CD4-positive, CD25-positive, alpha-beta regulatory T cell (primary cell): ENCODE results near the gene RBM39. TPM values are rescaled to one million over a fixed set of nuclear protein-coding genes. Genes with fewer than 3 reads are reported as not detected.

Experiments used
- ATAC-seq, 2 donors: fragments of 150-1000 bp; cut with Tn5 transposase; one replicate each; pipeline ENCODE4 v1.10.0; 2021; ENCODE audit warnings: low read depth in 2 of 2, moderate number of reproducible peaks in 2 of 2, moderate library complexity in 1 of 2
- DNase-seq, 3 donors: peaks; one replicate each; pipeline versions ENCODE4 v3.0.0 to v3.0.0-alpha.2; 2012 to 2022; ENCODE audit warnings: mixed read lengths in 1 of 3
- H3K27ac ChIP-seq: one replicate; pipeline ENCODE4 v1.7.0; 2013; ENCODE audit warnings: mild to moderate bottlenecking, low read length; ENCODE audit not compliant: insufficient read depth, poor library complexity, severe bottlenecking
- H3K27me3 ChIP-seq: one replicate; pipeline ENCODE4 v1.7.0; 2013; ENCODE audit warnings: low read length; ENCODE audit not compliant: control insufficient read depth, insufficient read depth
- H3K36me3 ChIP-seq: one replicate; pipeline ENCODE4 v1.7.0; 2013; ENCODE audit warnings: mild to moderate bottlenecking, low read length, moderate library complexity; ENCODE audit not compliant: control insufficient read depth, insufficient read depth
- H3K4me1 ChIP-seq: 2 replicates; pipeline ENCODE4 v1.7.0; 2013; ENCODE audit warnings: mild to moderate bottlenecking, low read length; ENCODE audit not compliant: insufficient read depth, control insufficient read depth, poor library complexity, severe bottlenecking
- H3K4me3 ChIP-seq: one replicate; pipeline ENCODE4 v1.7.0; 2013; ENCODE audit warnings: low read depth, mild to moderate bottlenecking, low read length, moderate library complexity
- H3K9me3 ChIP-seq, 2 experiments: 1 replicate in 1 of 2; 2 replicates in 1 of 2; pipeline ENCODE4 v1.7.0; 2013; ENCODE audit warnings: low read length in 2 of 2, mild to moderate bottlenecking in 1 of 2, moderate library complexity in 1 of 2; ENCODE audit not compliant: control insufficient read depth in 2 of 2
- H3K27ac Mint-ChIP-seq, 3 donors: one replicate each; pipeline ENCODE4 v1.8.0; 2020 to 2022; ENCODE audit warnings: mild to moderate bottlenecking in 3 of 3, mixed read lengths in 3 of 3, moderate library complexity in 2 of 3
- H3K27me3 Mint-ChIP-seq: one replicate; pipeline ENCODE4 v1.8.0; 2022; ENCODE audit warnings: mild to moderate bottlenecking, mixed read lengths
- H3K36me3 Mint-ChIP-seq: one replicate; pipeline ENCODE4 v1.8.0; 2020; ENCODE audit warnings: mixed read lengths
- H3K4me1 Mint-ChIP-seq, 4 donors: one replicate each; pipeline ENCODE4 v1.8.0; 2020 to 2022; ENCODE audit warnings: mixed read lengths in 4 of 4, mild to moderate bottlenecking in 1 of 4
- H3K4me3 Mint-ChIP-seq, 4 donors: one replicate each; pipeline ENCODE4 v1.8.0; 2020 to 2022; ENCODE audit warnings: mild to moderate bottlenecking in 4 of 4, mixed read lengths in 4 of 4, moderate library complexity in 3 of 4
- H3K9me3 Mint-ChIP-seq, 7 donors: one replicate each; pipeline ENCODE4 v1.8.0; 2020 to 2022; ENCODE audit warnings: mixed read lengths in 7 of 7, mild to moderate bottlenecking in 3 of 7, moderate library complexity in 2 of 7
- polyA plus RNA-seq, 4 donors: library from polyadenylated mRNA; unstranded; fragments of 300-500 nt; fragmentation: Illumina TruSeq; gene quantifications; one replicate each; pipeline ENCODE4 v1.2.3, GENCODE V29; 2021
- total RNA-seq: library from RNA; stranded (reverse); gene quantifications from one replicate; pipeline ENCODE4 v1.2.3, GENCODE V29; 2022

Gene RBM39
- total and polyA plus RNA-seq, 5 donors from 2014 or later, result 112 to 1,180 (median 120) TPM

GRCh38 chr20:35661908-35662307 lies 80.2 kb downstream of the RBM39 start:
- peak overlapping the region; percentile 95 to 97 (median 96) for H3K4me3 Mint-ChIP-seq
- no peak for DNase-seq
- H3K27ac Mint-ChIP-seq, result peak overlapping the region; percentile 79 to 99 (median 98)
- ATAC-seq, result no peak
- Histone ChIP-seq H3K36me3 (no peaks in the 10 kb centered on the region), H3K27me3 (no peaks in the 10 kb centered on the region), H3K4me1 (peaks cover 83% of the 10 kb centered on the region), H3K9me3 (no peaks in the 10 kb centered on the region), H3K4me3 (peak overlapping the region; percentile 90), H3K27ac (peak overlapping the region; percentile 100)
- H3K4me1 Mint-ChIP-seq, result peaks cover 37 to 72% (median 60%) of the 10 kb centered on the region in 4 donors
- H3K9me3 Mint-ChIP-seq, result no peaks in the 10 kb centered on the region
- H3K36me3 Mint-ChIP-seq, result peaks cover 13% of the 10 kb centered on the region
- H3K27me3 Mint-ChIP-seq, result no peaks in the 10 kb centered on the region

- no peaks in the 10 kb centered on the region for H3K9me3 Mint-ChIP-seq
- ATAC-seq, result no peak
Measured at GRCh38 chr20:35661053-35661452, 81.0 kb downstream of the RBM39 start.

GRCh38 chr20:35660122-35660937 lies 81.7 kb downstream of the RBM39 start:
- H3K4me3 Mint-ChIP-seq, result peak overlapping the region; percentile 95 to 97 (median 96)
- ATAC-seq, result no peak
- H3K4me1 Mint-ChIP-seq, result peaks cover 37 to 77% (median 67%) of the 10 kb centered on the region in 4 donors

More at GRCh38 chr20:35661053-35661452, 81.0 kb downstream of the RBM39 start:
- peak overlapping the region; percentile 100 for H3K27ac ChIP-seq
- Mint-ChIP-seq H3K36me3 (peaks cover 13% of the 10 kb centered on the region), H3K4me3 (peak overlapping the region; percentile 95 to 97 (median 96)), H3K27me3 (no peaks in the 10 kb centered on the region), H3K4me1 (peaks cover 37 to 77% (median 66%) of the 10 kb centered on the region in 4 donors), H3K27ac (peak overlapping the region; percentile 79 to 98 (median 90))
- no peaks in the 10 kb centered on the region for H3K9me3 ChIP-seq
- H3K4me1 ChIP-seq, result peaks cover 84% of the 10 kb centered on the region
- H3K27me3 ChIP-seq, result no peaks in the 10 kb centered on the region
- peak overlapping the region; percentile 90 for H3K4me3 ChIP-seq
- DNase-seq, result peak in 1 of 3 donors; percentile 49
- no peaks in the 10 kb centered on the region for H3K36me3 ChIP-seq

GRCh38 chr20:35657271-35657670 lies 84.8 kb downstream of the RBM39 start:
- peak in 1 of 2 donors; percentile 20 for ATAC-seq
- H3K27ac ChIP-seq, result peak overlapping the region; percentile 100

More at GRCh38 chr20:35660122-35660937, 81.7 kb downstream of the RBM39 start:
- Mint-ChIP-seq H3K36me3 (peaks cover 13% of the 10 kb centered on the region), H3K9me3 (no peaks in the 10 kb centered on the region), H3K27me3 (no peaks in the 10 kb centered on the region), H3K27ac (peak overlapping the region; percentile 79 to 98 (median 90))
- no peaks in the 10 kb centered on the region for H3K9me3 ChIP-seq
- H3K36me3 ChIP-seq, result peaks cover 1% of the 10 kb centered on the region
- peaks cover 84% of the 10 kb centered on the region for H3K4me1 ChIP-seq
- H3K27ac ChIP-seq, result peak overlapping the region; percentile 100
- no peak for DNase-seq
- H3K27me3 ChIP-seq, result no peaks in the 10 kb centered on the region
- peak overlapping the region; percentile 90 for H3K4me3 ChIP-seq

GRCh38 chr20:35654415-35654814 lies 87.6 kb downstream of the RBM39 start:
- no peak overlapping the region for H3K27ac Mint-ChIP-seq
- no peaks in the 10 kb centered on the region for H3K27me3 Mint-ChIP-seq
- DNase-seq, result no peak

More at GRCh38 chr20:35657271-35657670, 84.8 kb downstream of the RBM39 start:
- Histone ChIP-seq H3K27me3 (no peaks in the 10 kb centered on the region), H3K36me3 (peaks cover 30% of the 10 kb centered on the region), H3K4me3 (peak overlapping the region; percentile 39), H3K4me1 (peaks cover 55% of the 10 kb centered on the region), H3K9me3 (no peaks in the 10 kb centered on the region)
- Mint-ChIP-seq H3K27me3 (no peaks in the 10 kb centered on the region), H3K36me3 (peaks cover 9% of the 10 kb centered on the region), H3K4me3 (peak overlapping the region; percentile 13 to 89 (median 61)), H3K27ac (peak overlapping the region; percentile 22 to 90 (median 63)), H3K4me1 (peaks cover 28 to 56% (median 49%) of the 10 kb centered on the region in 4 donors), H3K9me3 (no peaks in the 10 kb centered on the region)
- peak in 1 of 3 donors; percentile 33 for DNase-seq

DNA sequence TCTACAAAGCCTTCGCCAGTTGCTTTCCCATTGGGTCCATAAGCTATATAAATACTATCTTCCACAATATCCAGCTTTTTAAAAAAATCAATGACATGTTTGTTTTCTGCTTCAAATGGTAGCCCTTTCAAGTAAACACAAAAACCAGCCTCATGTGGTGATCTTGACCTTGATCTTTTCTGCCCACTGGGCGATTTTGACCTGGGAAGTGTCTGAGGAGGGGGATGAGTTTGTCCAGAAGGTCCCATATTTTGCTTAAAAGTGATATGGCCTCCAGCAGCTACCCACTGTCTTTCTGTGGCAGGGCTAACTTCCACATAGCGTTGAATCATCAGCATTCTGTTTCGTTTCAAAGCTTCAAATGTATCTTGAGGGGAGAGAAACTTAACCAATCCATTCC lies 88.2 kb downstream of the RBM39 start:
- H3K9me3 ChIP-seq, result no peaks in the 10 kb centered on the region
- H3K9me3 Mint-ChIP-seq, result no peaks in the 10 kb centered on the region
- H3K27me3 Mint-ChIP-seq, result no peaks in the 10 kb centered on the region
- H3K4me1 ChIP-seq, result peaks cover 29% of the 10 kb centered on the region
- H3K27ac Mint-ChIP-seq, result no peak overlapping the region
- H3K4me1 Mint-ChIP-seq, result peaks cover 34 to 56% (median 35%) of the 10 kb centered on the region in 4 donors
- H3K27ac ChIP-seq, result no peak overlapping the region
- H3K36me3 Mint-ChIP-seq, result peaks cover 16% of the 10 kb centered on the region
- H3K27me3 ChIP-seq, result no peaks in the 10 kb centered on the region
- H3K4me3 ChIP-seq, result no peak overlapping the region
- DNase-seq (no peak), ATAC-seq (no peak)
- peaks cover 50% of the 10 kb centered on the region for H3K36me3 ChIP-seq
- H3K4me3 Mint-ChIP-seq, result no peak overlapping the region

More at GRCh38 chr20:35654415-35654814, 87.6 kb downstream of the RBM39 start:
- ATAC-seq, result no peak
- peaks cover 17% of the 10 kb centered on the region for H3K36me3 Mint-ChIP-seq
- Histone ChIP-seq H3K9me3 (no peaks in the 10 kb centered on the region), H3K4me1 (peaks cover 34% of the 10 kb centered on the region), H3K4me3 (no peak overlapping the region), H3K27me3 (no peaks in the 10 kb centered on the region), H3K36me3 (peaks cover 48% of the 10 kb centered on the region), H3K27ac (no peak overlapping the region)
- H3K9me3 Mint-ChIP-seq, result no peaks in the 10 kb centered on the region
- no peak overlapping the region for H3K4me3 Mint-ChIP-seq
- peaks cover 34 to 56% (median 37%) of the 10 kb centered on the region in 4 donors for H3K4me1 Mint-ChIP-seq
